ENCODE results near the gene PTPN6. TPM values are rescaled to one million over a fixed set of nuclear protein-coding genes. Genes with fewer than 3 reads are reported as not detected.

Gene PTPN6
- total and polyA plus RNA-seq, 10 of the 15 experiments (the other 5 are each of a cell fraction or from before 2014, with no cell fraction given) = 229 to 457 (median 370) TPM

DNA sequence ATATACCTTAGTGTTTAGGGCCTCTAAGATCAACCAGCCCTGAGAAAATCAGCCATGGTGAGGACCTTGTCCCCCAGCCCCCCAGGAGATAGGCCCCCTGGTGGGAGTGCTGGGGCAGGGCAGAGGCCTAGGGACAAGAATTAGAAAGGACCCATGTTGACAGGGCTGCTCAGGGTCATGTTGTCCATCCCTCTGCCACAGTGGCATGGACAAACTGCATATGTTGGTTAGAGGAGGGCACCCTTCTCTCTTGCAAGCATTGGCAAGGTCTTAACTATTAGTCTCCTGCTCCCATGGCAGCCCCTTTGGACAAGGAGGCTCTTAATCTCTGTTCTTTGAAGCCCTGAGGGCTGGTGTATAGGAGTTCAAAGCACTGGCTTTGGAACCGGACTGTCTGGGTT is 755 bp upstream of the PTPN6 start:
- peak overlapping the region; percentile 24 for H2AFZ ChIP-seq (ENCODE audit: control insufficient read depth, low read depth, low read length)
- ChIA-PET CTCF (interaction anchor here (0.7 to 11.6 kb wide), 3 partner anchors 10 to 158 kb away, joined by 3 to 645 read pairs (median 3); partner anchors contain the start of gene LPCAT3), SMC1A (ENCODE audit: uncharacterized antibody, unreplicated experiment) (interaction anchor here (1.6 to 11.6 kb wide), 2 partner anchors 10 to 160 kb away, joined by 6 to 395 read pairs; no protein-coding TSS in a partner anchor), RAD21 (ENCODE audit: unreplicated experiment) (interaction anchor here (1.2 to 3.4 kb wide), 5 partner anchors 9 to 82 kb away, joined by 3 to 16 read pairs (median 5); no protein-coding TSS in a partner anchor), POLR2A (interaction anchor here (17.8 kb wide), 1 partner anchor 10 kb away, joined by 524 read pairs; no protein-coding TSS in a partner anchor)
- intact Hi-C loops (cut with micrococcal nuclease; ENCODE audit: unreplicated experiment) = no loop called here
- no peaks in the 10 kb centered on the region for H4K20me1 ChIP-seq (ENCODE audit: control insufficient read depth, insufficient read depth)
- peak overlapping the region; percentile 99 for H3K27ac ChIP-seq (ENCODE audit: control insufficient read depth, insufficient read depth)
- H3K27me3 ChIP-seq (replicated peaks in 1 of 2; ENCODE audit: control insufficient read depth in 2 of 2, insufficient read depth in 2 of 2, low read length in 1 of 2) = no peaks in the 10 kb centered on the region
- peaks cover 80% of the 10 kb centered on the region for H3K79me2 ChIP-seq (ENCODE audit: control insufficient read depth, insufficient read depth, low read length)
- peak overlapping the region; percentile 99 for H3K9ac ChIP-seq (ENCODE audit: control insufficient read depth, insufficient read depth, low read length)
- ATAC-seq (no peak), FAIRE-seq (no peak), DNase-seq (ENCODE audit: low read depth, low spot score) (no peak)
- H3K4me1 ChIP-seq (ENCODE audit: control insufficient read depth, insufficient read depth, low read length) = peaks cover 67% of the 10 kb centered on the region
- in situ Hi-C loops (cut with MboI) = loop anchor here (25.0 kb wide), 1 partner anchor 1687 kb away; no protein-coding TSS in a partner anchor
- no TSS peak for BruUV-seq (replicated peaks)
- 50% methylated on average over 1 of the region's 1 CpG for WGBS (ENCODE audit: insufficient coverage, insufficient replicate concordance, low lambda C conversion rate, missing lambda C conversion rate)
- H3K4me2 ChIP-seq (ENCODE audit: control insufficient read depth, insufficient read depth) = peak overlapping the region; percentile 99
- H3K36me3 ChIP-seq (ENCODE audit: control insufficient read depth in 2 of 2, insufficient read depth in 2 of 2, low read length in 1 of 2) = peaks cover 2 to 17% of the 10 kb centered on the region in 2 experiments; a peak in 2 of 4 replicates
- H3K4me3 ChIP-seq = peak overlapping the region; percentile 95
- no peaks in the 10 kb centered on the region for H3K9me3 ChIP-seq (replicated peaks; ENCODE audit: control insufficient read depth, insufficient read depth, low read length)
- TF ChIP-seq NR2C1 (IDR thresholded peaks at IDR 0.05) (peak; percentile 84), NR2F1 (conservative IDR thresholded peaks at IDR 0.05) (peak; percentile 64), CHD2 (IDR thresholded peaks at IDR 0.05; ENCODE audit: borderline replicate concordance, low read depth, low read length) (no peak), STAT1 (conservative IDR thresholded peaks at IDR 0.05) (no peak), RAD21 (IDR thresholded peaks at IDR 0.05; ENCODE audit: insufficient read depth, low read depth, low read length) (peak; percentile 37), IRF3 (IDR thresholded peaks at IDR 0.05) (no peak), NFYA (IDR thresholded peaks at IDR 0.05; ENCODE audit: borderline replicate concordance, low read depth, low read length) (no peak), CHD1 (IDR thresholded peaks at IDR 0.05; ENCODE audit: low read depth, low read length) (no peak), MYB (IDR thresholded peaks at IDR 0.05; ENCODE audit: borderline replicate concordance, low read depth, low read length) (no peak), IRF4 (IDR thresholded peaks at IDR 0.05; ENCODE audit: low read depth, low read length) (no peak), SPI1 (IDR thresholded peaks at IDR 0.05; ENCODE audit: borderline replicate concordance, insufficient read depth, low read depth, low read length) (no peak), BHLHE40 (IDR thresholded peaks at IDR 0.05; ENCODE audit: borderline replicate concordance in 1 of 2, low read depth in 2 of 2, low read length in 1 of 2) (no peak), YY1 (IDR thresholded peaks at IDR 0.05; ENCODE audit: low read depth, low read length) (peak; percentile 64), E2F8 (IDR thresholded peaks at IDR 0.05; ENCODE audit: low read depth, partially characterized antibody) (no peak), MXI1 (IDR thresholded peaks at IDR 0.05; ENCODE audit: low read depth, low read length) (no peak), SMAD5 (IDR thresholded peaks at IDR 0.05; ENCODE audit: low read depth) (no peak), JUNB (IDR thresholded peaks at IDR 0.05) (no peak)
- TF ChIP-seq, protein P1, sequence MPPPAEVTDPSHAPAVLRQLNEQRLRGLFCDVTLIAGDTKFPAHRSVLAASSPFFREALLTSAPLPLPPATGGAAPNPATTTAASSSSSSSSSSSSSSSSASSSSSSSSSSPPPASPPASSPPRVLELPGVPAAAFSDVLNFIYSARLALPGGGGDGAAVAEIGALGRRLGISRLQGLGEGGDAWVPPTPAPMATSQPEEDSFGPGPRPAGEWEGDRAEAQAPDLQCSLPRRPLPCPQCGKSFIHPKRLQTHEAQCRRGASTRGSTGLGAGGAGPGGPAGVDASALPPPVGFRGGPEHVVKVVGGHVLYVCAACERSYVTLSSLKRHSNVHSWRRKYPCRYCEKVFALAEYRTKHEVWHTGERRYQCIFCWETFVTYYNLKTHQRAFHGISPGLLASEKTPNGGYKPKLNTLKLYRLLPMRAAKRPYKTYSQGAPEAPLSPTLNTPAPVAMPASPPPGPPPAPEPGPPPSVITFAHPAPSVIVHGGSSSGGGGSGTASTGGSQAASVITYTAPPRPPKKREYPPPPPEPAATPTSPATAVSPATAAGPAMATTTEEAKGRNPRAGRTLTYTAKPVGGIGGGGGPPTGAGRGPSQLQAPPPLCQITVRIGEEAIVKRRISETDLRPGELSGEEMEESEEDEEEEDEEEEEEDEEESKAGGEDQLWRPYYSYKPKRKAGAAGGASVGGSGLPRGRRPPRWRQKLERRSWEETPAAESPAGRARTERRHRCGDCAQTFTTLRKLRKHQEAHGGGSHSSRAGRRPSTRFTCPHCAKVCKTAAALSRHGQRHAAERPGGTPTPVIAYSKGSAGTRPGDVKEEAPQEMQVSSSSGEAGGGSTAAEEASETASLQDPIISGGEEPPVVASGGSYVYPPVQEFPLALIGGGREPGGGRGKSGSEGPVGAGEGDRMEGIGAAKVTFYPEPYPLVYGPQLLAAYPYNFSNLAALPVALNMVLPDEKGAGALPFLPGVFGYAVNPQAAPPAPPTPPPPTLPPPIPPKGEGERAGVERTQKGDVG (CRISPR knock-in tag; IDR thresholded peaks at IDR 0.05) = no peak

Data from GM12878 (cell line).